Measurements from ENCODE around the gene PDE4D.
"Not testable (repeated sequence)": the region's sequence is repeated elsewhere in the genome, so short reads cannot be mapped to it uniquely, and the experiment has no call there.

Gene PDE4D

GRCh38 chr5:59437176-59437575 lies 456.4 kb downstream of the PDE4D start:
- DNase-seq (ENCODE audit: low read depth in 4 of 4, low spot score in 1 of 4): no peak

- DNase-seq (ENCODE audit: low read depth in 4 of 4, low spot score in 1 of 4): no peak
These were observed 457.0 kb downstream of the PDE4D start for GRCh38 chr5:59436364-59437148.

- no peak for DNase-seq (ENCODE audit: low read depth in 4 of 4, low spot score in 1 of 4)
These were observed 460.4 kb downstream of the PDE4D start for GRCh38 chr5:59433174-59433573.

GRCh38 chr5:59430066-59430685 lies 463.4 kb downstream of the PDE4D start:
- DNase-seq (ENCODE audit: low read depth in 4 of 4, low spot score in 1 of 4): no peak

GRCh38 chr5:59428391-59428790 lies 465.1 kb downstream of the PDE4D start:
- no peak for DNase-seq (ENCODE audit: low read depth in 4 of 4, low spot score in 1 of 4)

- no peak for DNase-seq (ENCODE audit: low read depth in 4 of 4, low spot score in 1 of 4)
These were observed 469.0 kb downstream of the PDE4D start for GRCh38 chr5:59424515-59424914.

- DNase-seq (ENCODE audit: low read depth in 4 of 4, low spot score in 1 of 4): no peak
These were observed 470.5 kb downstream of the PDE4D start for GRCh38 chr5:59423021-59423420.

GRCh38 chr5:59421986-59422941 lies 471.3 kb downstream of the PDE4D start:
- DNase-seq (ENCODE audit: low read depth in 4 of 4, low spot score in 1 of 4): no peak

- DNase-seq (ENCODE audit: low read depth in 4 of 4, low spot score in 1 of 4): no peak
These were observed 472.9 kb downstream of the PDE4D start for GRCh38 chr5:59420596-59420995.

GRCh38 chr5:59418808-59419207 lies 474.7 kb downstream of the PDE4D start:
- no peak for DNase-seq (ENCODE audit: low read depth in 4 of 4, low spot score in 1 of 4)

- no peak for DNase-seq (ENCODE audit: low read depth in 4 of 4, low spot score in 1 of 4)
These were observed 477.1 kb downstream of the PDE4D start for GRCh38 chr5:59416451-59416850.

GRCh38 chr5:59416026-59416425 lies 477.5 kb downstream of the PDE4D start:
- no peak for DNase-seq (ENCODE audit: low read depth in 4 of 4, low spot score in 1 of 4)

GRCh38 chr5:59412428-59412827 lies 481.1 kb downstream of the PDE4D start:
- no peak for DNase-seq (ENCODE audit: low read depth in 4 of 4, low spot score in 1 of 4)

GRCh38 chr5:59408997-59409396 lies 484.5 kb downstream of the PDE4D start:
- not testable (repeated sequence) for DNase-seq (ENCODE audit: low read depth in 4 of 4, low spot score in 1 of 4)

GRCh38 chr5:59407967-59408366 lies 485.6 kb downstream of the PDE4D start:
- DNase-seq (ENCODE audit: low read depth in 4 of 4, low spot score in 1 of 4): no peak

GRCh38 chr5:59401637-59402036 lies 491.9 kb downstream of the PDE4D start:
- DNase-seq (ENCODE audit: low read depth in 4 of 4, low spot score in 1 of 4): no peak

GRCh38 chr5:59394956-59395355 lies 498.6 kb downstream of the PDE4D start:
- DNase-seq (ENCODE audit: low read depth in 4 of 4, low spot score in 1 of 4): not testable (repeated sequence)

GRCh38 chr5:59393585-59394420 lies 499.7 kb downstream of the PDE4D start:
- DNase-seq (ENCODE audit: low read depth in 4 of 4, low spot score in 1 of 4): no peak

GRCh38 chr5:59391576-59391975 lies 501.9 kb downstream of the PDE4D start:
- no peak for DNase-seq (ENCODE audit: low read depth in 4 of 4, low spot score in 1 of 4)

- no peak for DNase-seq (ENCODE audit: low read depth in 4 of 4, low spot score in 1 of 4)
These were observed 502.5 kb downstream of the PDE4D start for GRCh38 chr5:59390989-59391388.
